Measurements from ENCODE around the gene PER1.
"Not testable (repeated sequence)": the region's sequence is repeated elsewhere in the genome, so short reads cannot be mapped to it uniquely, and the experiment has no call there.

The PER1 gene

GRCh38 chr17:8118769-8119580 lies 33.2 kb downstream of the PER1 start:
- peak; percentile 78 for DNase-seq

GRCh38 chr17:8117980-8118768 lies 34.0 kb downstream of the PER1 start, which contains the start of gene ALOXE3:
Gene ALOXE3 (minus strand): TSS chr17:8118514. CDS start chr17:8117990, 524 bp downstream.
- DNase-seq = no peak

GRCh38 chr17:8117367-8117979 lies 34.7 kb downstream of the PER1 start:
- no peak for DNase-seq

- DNase-seq = no peak
Measured at GRCh38 chr17:8116776-8117175, 35.4 kb downstream of the PER1 start.

GRCh38 chr17:8110907-8111306 lies 41.3 kb downstream of the PER1 start:
- no peak for DNase-seq

GRCh38 chr17:8110456-8110804 lies 41.8 kb downstream of the PER1 start:
- DNase-seq = no peak

GRCh38 chr17:8109661-8110455 lies 42.3 kb downstream of the PER1 start:
- no peak for DNase-seq

- no peak for DNase-seq
Measured at GRCh38 chr17:8108972-8109660, 43.1 kb downstream of the PER1 start.

- DNase-seq = not testable (repeated sequence)
Measured at GRCh38 chr17:8106980-8107379, 45.2 kb downstream of the PER1 start.

- DNase-seq = no peak
Measured at GRCh38 chr17:8105957-8106398, 46.2 kb downstream of the PER1 start.

- no peak for DNase-seq
Measured at GRCh38 chr17:8104911-8105310, 47.3 kb downstream of the PER1 start.

GRCh38 chr17:8103549-8103948 lies 48.7 kb downstream of the PER1 start:
- no peak for DNase-seq

- DNase-seq = no peak
Measured at GRCh38 chr17:8101721-8102120, 50.5 kb downstream of the PER1 start.

GRCh38 chr17:8100763-8101162 lies 51.4 kb downstream of the PER1 start:
- DNase-seq = no peak

- no peak for DNase-seq
Measured at GRCh38 chr17:8100111-8100510, 52.1 kb downstream of the PER1 start.

GRCh38 chr17:8096541-8096940 lies 55.7 kb downstream of the PER1 start:
- no peak for DNase-seq

GRCh38 chr17:8095361-8095760 lies 56.8 kb downstream of the PER1 start:
- DNase-seq = no peak

GRCh38 chr17:8091033-8091687 lies 61.0 kb downstream of the PER1 start:
- DNase-seq = no peak

All from amniotic stem cell (primary cell).